ENCODE data around the gene SLC10A6. TPM values are rescaled to one million over a fixed set of nuclear protein-coding genes. Genes with fewer than 3 reads are reported as not detected.

Gene SLC10A6
- total and polyA plus RNA-seq, 4 donors: 0.08 to 0.95 (median 0.25) TPM

- no peak overlapping the region for H3K9ac ChIP-seq (ENCODE audit: insufficient read depth in 1 of 2, low read length in 2 of 2)
- peaks cover 0 to 31% (median 19%) of the 10 kb centered on the region in 4 donors for H3K36me3 ChIP-seq (ENCODE audit: control insufficient read depth in 4 of 4, insufficient read depth in 4 of 4, low read length in 4 of 4)
- no peak overlapping the region for H3K4me3 ChIP-seq
- TF ChIP-seq CTCF (IDR thresholded peaks at IDR 0.05; ENCODE audit: control extremely low read depth, extremely low read depth): no peak
- H3K27me3 ChIP-seq (ENCODE audit: control insufficient read depth in 3 of 3, insufficient read depth in 3 of 3, low read length in 2 of 3): no peaks in the 10 kb centered on the region
- H3K9me3 ChIP-seq (ENCODE audit: control insufficient read depth in 4 of 4, insufficient read depth in 3 of 4, low read length in 3 of 4): peaks cover 0 to 5% (median 0%) of the 10 kb centered on the region in 4 donors
- no peak for ATAC-seq (ENCODE audit: insufficient read depth, low FRiP score)
- WGBS, 2 donors: 63 to 89% methylated on average over 2 of the region's 2 CpGs
- no peaks in the 10 kb centered on the region for H3K4me1 ChIP-seq (ENCODE audit: control insufficient read depth in 5 of 5, insufficient read depth in 5 of 5, low read length in 5 of 5)
- no peak overlapping the region for H3K27ac ChIP-seq (ENCODE audit: low read depth in 1 of 2, low read length in 1 of 2)
- no peak for DNase-seq
These were observed 60.4 kb downstream of the SLC10A6 start for GRCh38 chr4:86788826-86789225.

GRCh38 chr4:86778175-86778574 lies 71.0 kb downstream of the SLC10A6 start:
- DNase-seq (no peak), ATAC-seq (ENCODE audit: insufficient read depth, low FRiP score) (no peak)
- Histone ChIP-seq H3K9ac (ENCODE audit: insufficient read depth in 1 of 2, low read length in 2 of 2) (no peak overlapping the region), H3K9me3 (ENCODE audit: control insufficient read depth in 4 of 4, insufficient read depth in 3 of 4, low read length in 3 of 4) (no peaks in the 10 kb centered on the region), H3K36me3 (ENCODE audit: control insufficient read depth in 4 of 4, insufficient read depth in 4 of 4, low read length in 4 of 4) (peaks cover 0 to 20% (median 6%) of the 10 kb centered on the region in 4 donors), H3K27me3 (ENCODE audit: control insufficient read depth in 3 of 3, insufficient read depth in 3 of 3, low read length in 2 of 3) (no peaks in the 10 kb centered on the region), H3K4me3 (no peak overlapping the region), H3K27ac (ENCODE audit: low read depth in 1 of 2, low read length in 1 of 2) (no peak overlapping the region), H3K4me1 (ENCODE audit: control insufficient read depth in 5 of 5, insufficient read depth in 5 of 5, low read length in 5 of 5) (no peaks in the 10 kb centered on the region)
- TF ChIP-seq CTCF (IDR thresholded peaks at IDR 0.05; ENCODE audit: control extremely low read depth, extremely low read depth): no peak
- 92 to 96% methylated on average over 4 of the region's 4 CpGs for WGBS, 2 donors

GRCh38 chr4:86775061-86775460 lies 74.1 kb downstream of the SLC10A6 start:
- 87 to 96% methylated on average over 4 of the region's 4 CpGs for WGBS, 2 donors
- no peak for TF ChIP-seq CTCF (IDR thresholded peaks at IDR 0.05; ENCODE audit: control extremely low read depth, extremely low read depth)
- no peaks in the 10 kb centered on the region for H3K9me3 ChIP-seq (ENCODE audit: control insufficient read depth in 4 of 4, insufficient read depth in 3 of 4, low read length in 3 of 4)

More at GRCh38 chr4:86775061-86775460, 74.1 kb downstream of the SLC10A6 start:
- peaks cover 0 to 33% (median 9%) of the 10 kb centered on the region in 4 donors for H3K36me3 ChIP-seq (ENCODE audit: control insufficient read depth in 4 of 4, insufficient read depth in 4 of 4, low read length in 4 of 4)
- ATAC-seq (ENCODE audit: insufficient read depth, low FRiP score): no peak
- no peaks in the 10 kb centered on the region for H3K4me1 ChIP-seq (ENCODE audit: control insufficient read depth in 5 of 5, insufficient read depth in 5 of 5, low read length in 5 of 5)
- no peak overlapping the region for H3K27ac ChIP-seq (ENCODE audit: low read depth in 1 of 2, low read length in 1 of 2)
- no peak overlapping the region for H3K9ac ChIP-seq (ENCODE audit: insufficient read depth in 1 of 2, low read length in 2 of 2)
- H3K27me3 ChIP-seq (ENCODE audit: control insufficient read depth in 3 of 3, insufficient read depth in 3 of 3, low read length in 2 of 3): no peaks in the 10 kb centered on the region
- DNase-seq: no peak
- H3K4me3 ChIP-seq: no peak overlapping the region

Other genes with a start within 250 kb of the SLC10A6 start
- 1 to 10 TPM; 2.0 to 3.3 TPM for gene C4orf36, start 43.0 kb upstream of the SLC10A6 start, total RNA-seq
- gene C4orf36, start 43.0 kb upstream of the SLC10A6 start, polyA plus RNA-seq: under 1 TPM; 0.61 to 0.76 TPM
- 10 to 100 TPM; 57.4 to 79.0 TPM for gene AFF1, start 85.6 kb upstream of the SLC10A6 start, total RNA-seq
- gene AFF1, start 85.6 kb upstream of the SLC10A6 start, polyA plus RNA-seq: 10 to 100 TPM in 1 of 2 donors, 1 to 10 TPM in 1; 9.5 to 14.3 TPM